Activated CD8-positive, alpha-beta memory T cell treated with anti-CD3 and anti-CD28 coated beads for 24 hours (primary cell): ENCODE measurements around the gene POMC.
A peak's percentile ranks its signal among the peaks of the same experiment; 100 is the strongest.
"Not testable (repeated sequence)": the region's sequence is repeated elsewhere in the genome, so short reads cannot be mapped to it uniquely, and the experiment has no call there.

Source experiments
- DNase-seq: peaks from one replicate; pipeline ENCODE4 v3.0.0-alpha.2; 2020

POMC gene

GRCh38 chr2:25131567-25132298, 36.6 kb downstream of the POMC start:
- peak; percentile 64 for DNase-seq

- no peak for DNase-seq
These were observed 37.2 kb downstream of the POMC start for GRCh38 chr2:25131253-25131566.

GRCh38 chr2:25129901-25130520, 38.4 kb downstream of the POMC start:
- no peak for DNase-seq

- DNase-seq = no peak
These were observed 40.7 kb downstream of the POMC start for GRCh38 chr2:25127646-25128045.

- not testable (repeated sequence) for DNase-seq
These were observed 41.3 kb downstream of the POMC start for GRCh38 chr2:25127071-25127470.

- no peak for DNase-seq
These were observed 42.4 kb downstream of the POMC start for GRCh38 chr2:25125976-25126375.

GRCh38 chr2:25125189-25125588, 43.2 kb downstream of the POMC start:
- no peak for DNase-seq

- no peak for DNase-seq
These were observed 44.7 kb downstream of the POMC start for GRCh38 chr2:25123682-25124081.

- DNase-seq = no peak
These were observed 46.0 kb downstream of the POMC start for GRCh38 chr2:25122367-25122766.

GRCh38 chr2:25119263-25119662, 49.1 kb downstream of the POMC start:
- DNase-seq = no peak

- DNase-seq = no peak
These were observed 51.4 kb downstream of the POMC start for GRCh38 chr2:25116956-25117355.

GRCh38 chr2:25115902-25116301, 52.5 kb downstream of the POMC start:
- no peak for DNase-seq

GRCh38 chr2:25115249-25115883, 53.0 kb downstream of the POMC start:
- no peak for DNase-seq

GRCh38 chr2:25112113-25112512, 56.3 kb downstream of the POMC start:
- no peak for DNase-seq
